H9 (cell line): ENCODE data around the gene ZDHHC19. TPM values are rescaled to one million over a fixed set of nuclear protein-coding genes. Genes with fewer than 3 reads are reported as not detected.

Experiments
- DNase-seq: peaks from one replicate; pipeline ENCODE4 v3.0.0-alpha.2; 2017
- H2AFZ ChIP-seq: one replicate; pipeline ENCODE4 v1.6.1; 2013; ENCODE audit warnings: mild to moderate bottlenecking, low read length, control low read depth, moderate library complexity
- H2AK5ac ChIP-seq: 2 replicates; pipeline ENCODE4 v1.6.1; 2013; ENCODE audit warnings: low read length, control low read depth, mixed read lengths; ENCODE audit not compliant: insufficient read length
- H2BK120ac ChIP-seq: one replicate; pipeline ENCODE4 v1.6.1; 2013; ENCODE audit warnings: low read depth, mild to moderate bottlenecking, low read length, control low read depth, inconsistent platforms; ENCODE audit not compliant: poor library complexity, severe bottlenecking
- H2BK12ac ChIP-seq: 2 replicates; pipeline ENCODE4 v1.6.1; 2013; ENCODE audit warnings: low read length, control low read depth, mixed read lengths, low read depth; ENCODE audit not compliant: insufficient read length
- H2BK15ac ChIP-seq: 2 replicates; pipeline ENCODE4 v1.6.1; 2013; ENCODE audit warnings: low read depth, low read length, control low read depth
- H2BK20ac ChIP-seq: one replicate; pipeline ENCODE4 v1.6.1; 2013; ENCODE audit warnings: low read depth, mild to moderate bottlenecking, low read length, control low read depth, inconsistent platforms; ENCODE audit not compliant: poor library complexity, severe bottlenecking
- H2BK5ac ChIP-seq: 2 replicates; pipeline ENCODE4 v1.6.1; 2013; ENCODE audit warnings: low read length, control low read depth, mixed read lengths; ENCODE audit not compliant: insufficient read length
- H3K14ac ChIP-seq: 2 replicates; pipeline ENCODE4 v1.6.1; 2013; ENCODE audit warnings: low read length, control low read depth; ENCODE audit not compliant: insufficient read depth
- H3K18ac ChIP-seq: 2 replicates; pipeline ENCODE4 v1.6.1; 2013; ENCODE audit warnings: low read depth, mild to moderate bottlenecking, mixed read lengths, low read length, control low read depth; ENCODE audit not compliant: insufficient read length
- H3K23ac ChIP-seq: 2 replicates; pipeline ENCODE4 v1.6.1; 2013; ENCODE audit warnings: low read length, control low read depth, mixed read lengths, low read depth; ENCODE audit not compliant: insufficient read length
- H3K23me2 ChIP-seq: 2 replicates; pipeline ENCODE4 v1.6.1; 2013; ENCODE audit warnings: low read depth, mild to moderate bottlenecking, mixed read lengths, low read length, control low read depth; ENCODE audit not compliant: insufficient read length, poor library complexity, severe bottlenecking
- H3K27ac ChIP-seq: 2 replicates; pipeline ENCODE4 v1.5.1; 2013; ENCODE audit warnings: low read length, control low read depth, mixed read lengths, low read depth; ENCODE audit not compliant: insufficient read length
- H3K27me3 ChIP-seq: 2 replicates; pipeline ENCODE4 v1.6.1; 2013; ENCODE audit warnings: low read length, control low read depth, inconsistent platforms; ENCODE audit not compliant: insufficient read depth
- H3K4ac ChIP-seq: 2 replicates; pipeline ENCODE4 v1.6.1; 2013; ENCODE audit warnings: low read depth, mild to moderate bottlenecking, control low read depth, inconsistent platforms, low read length, moderate library complexity
- H3K4me1 ChIP-seq: 2 replicates; pipeline ENCODE4 v1.6.1; 2013; ENCODE audit warnings: low read length, control low read depth, inconsistent platforms; ENCODE audit not compliant: insufficient read depth
- H3K4me2 ChIP-seq: 2 replicates; pipeline ENCODE4 v1.6.1; 2013; ENCODE audit warnings: low read length, control low read depth, mixed read lengths; ENCODE audit not compliant: insufficient read length, insufficient read depth
- H3K56ac ChIP-seq: 2 replicates; pipeline ENCODE4 v1.6.1; 2013; ENCODE audit warnings: low read depth, mild to moderate bottlenecking, mixed read lengths, low read length, control low read depth; ENCODE audit not compliant: insufficient read length
- H3K79me1 ChIP-seq: 2 replicates; pipeline ENCODE4 v1.6.1; 2013; ENCODE audit warnings: low read depth, mild to moderate bottlenecking, moderate library complexity, low read length, control low read depth, inconsistent platforms; ENCODE audit not compliant: insufficient read depth, poor library complexity, severe bottlenecking
- H3K79me2 ChIP-seq: 2 replicates; pipeline ENCODE4 v1.6.1; 2013; ENCODE audit warnings: low read length, control low read depth, inconsistent platforms; ENCODE audit not compliant: insufficient read depth
- H3K9ac ChIP-seq: 2 replicates; pipeline ENCODE4 v1.6.1; 2013; ENCODE audit warnings: low read length, control low read depth, mixed read lengths; ENCODE audit not compliant: insufficient read length; ENCODE audit errors: extremely low read depth
- H3K9me3 ChIP-seq: one replicate; pipeline ENCODE4 v1.6.1; 2013; ENCODE audit warnings: low read depth, low read length, inconsistent platforms; ENCODE audit not compliant: control insufficient read depth
- H3T11ph ChIP-seq: one replicate; pipeline ENCODE4 v1.6.1; 2013; ENCODE audit warnings: mild to moderate bottlenecking, low read length, control low read depth, inconsistent platforms
- H4K20me1 ChIP-seq: one replicate; pipeline ENCODE4 v1.6.1; 2013; ENCODE audit not compliant: control insufficient read depth, insufficient read length, insufficient read depth
- H4K5ac ChIP-seq: 2 replicates; pipeline ENCODE4 v1.6.1; 2013; ENCODE audit warnings: low read depth, mild to moderate bottlenecking, mixed read lengths, low read length, control low read depth; ENCODE audit not compliant: insufficient read length
- H4K8ac ChIP-seq: replicated peaks from 2 replicates; pipeline ENCODE4 v1.6.1; 2013; ENCODE audit warnings: low read length, control low read depth, mixed read lengths, low read depth; ENCODE audit not compliant: insufficient read length
- H4K91ac ChIP-seq: 2 replicates; pipeline ENCODE4 v1.6.1; 2013; ENCODE audit warnings: low read depth, mild to moderate bottlenecking, moderate library complexity, mixed read lengths, low read length, control low read depth; ENCODE audit not compliant: insufficient read length
- H3K27ac Mint-ChIP-seq, 3 experiments: 2 replicates in 2 of 3; 3 replicates in 1 of 3; pipeline ENCODE4 v1.8.0; 2020 to 2021; ENCODE audit warnings: mixed read lengths in 3 of 3, mild to moderate bottlenecking in 1 of 3, moderate library complexity in 1 of 3
- H3K27me3 Mint-ChIP-seq: 2 replicates; pipeline ENCODE4 v1.8.0; 2021; ENCODE audit warnings: low read depth, mild to moderate bottlenecking, moderate library complexity, mixed read lengths
- H3K36me3 Mint-ChIP-seq, 3 experiments: 2 replicates in 2 of 3; 3 replicates in 1 of 3; pipeline ENCODE4 v1.8.0; 2020 to 2021; ENCODE audit warnings: low read depth in 3 of 3, mixed read lengths in 3 of 3; ENCODE audit not compliant: insufficient read depth in 1 of 3
- H3K4me1 Mint-ChIP-seq, 2 experiments: 2 replicates each; pipeline ENCODE4 v1.8.0; 2020; ENCODE audit warnings: mixed read lengths in 2 of 2
- H3K4me3 Mint-ChIP-seq, 2 experiments: 2 replicates in 1 of 2; 3 replicates in 1 of 2; pipeline ENCODE4 v1.8.0; 2020 to 2021; ENCODE audit warnings: mild to moderate bottlenecking in 2 of 2, mixed read lengths in 2 of 2, moderate library complexity in 1 of 2
- H3K9me3 Mint-ChIP-seq, 2 experiments: 2 replicates in 1 of 2; 3 replicates in 1 of 2; pipeline ENCODE4 v1.8.0; 2020; ENCODE audit warnings: mild to moderate bottlenecking in 2 of 2, mixed read lengths in 2 of 2, moderate library complexity in 1 of 2
- CTCF ChIP-seq: fragments of 200-600 bp; sonication (generic); conservative IDR thresholded peaks from 3 replicates; pipeline ENCODE4 v1.8.0; 2021; ENCODE audit warnings: antibody characterized with exemption, mild to moderate bottlenecking
- WGBS: extraction: QIAGEN DNeasy Blood & Tissue Kit; methylation state at CpG from one replicate; pipeline ENCODE4 v1.1.7; 2013; ENCODE audit warnings: missing lambda C conversion rate, low lambda C conversion rate, mixed read lengths; ENCODE audit not compliant: insufficient read length; ENCODE audit errors: extremely low coverage; 5-methylcytosine and 5-hydroxymethylcytosine counted together
- total RNA-seq: library from RNA; stranded (reverse); gene quantifications from 2 replicates; pipeline ENCODE4 v1.2.1, GENCODE V29; 2021

The ZDHHC19 gene
- total RNA-seq, 1 experiment from 2014 or later: 2.2 TPM

- Mint-ChIP-seq H3K36me3 (peaks cover 5 to 23% (median 11%) of the 10 kb centered on the region in 3 experiments; a peak in 6 of 7 replicates), H3K9me3 (peaks cover 0 to 5% of the 10 kb centered on the region in 2 experiments; a peak in 2 of 5 replicates), H3K27me3 (no peaks in the 10 kb centered on the region), H3K27ac (no peak overlapping the region), H3K4me3 (no peak overlapping the region; a peak in 1 of 5 replicates), H3K4me1 (peaks cover 16 to 20% of the 10 kb centered on the region in 2 experiments)
- no CpG with 5 or more reads among the region's 4 CpGs for WGBS
- Histone ChIP-seq H2BK20ac (no peak overlapping the region), H3K9ac (no peak overlapping the region), H3K23ac (no peak overlapping the region), H3K27me3 (no peaks in the 10 kb centered on the region), H2BK12ac (no peak overlapping the region), H3K18ac (no peak overlapping the region), H3K4ac (no peak overlapping the region), H2BK5ac (no peak overlapping the region), H3K14ac (no peak overlapping the region), H2BK120ac (no peak overlapping the region), H4K20me1 (no peaks in the 10 kb centered on the region), H3K27ac (no peak overlapping the region), H4K91ac (no peak overlapping the region), H2AFZ (no peak overlapping the region), H3K56ac (no peak overlapping the region), H3K23me2 (no peaks in the 10 kb centered on the region), H3K9me3 (no peaks in the 10 kb centered on the region), H3K79me2 (no peaks in the 10 kb centered on the region), H4K8ac (no peak overlapping the region), H4K5ac (no peak overlapping the region), H2AK5ac (no peak overlapping the region), H2BK15ac (no peak overlapping the region), H3K4me2 (no peak overlapping the region), H3T11ph (no peak overlapping the region), H3K4me1 (no peaks in the 10 kb centered on the region; the same call in 1 of the 2 replicates), H3K79me1 (no peaks in the 10 kb centered on the region)
- no peak for TF ChIP-seq CTCF
- DNase-seq: no peak
Measured at GRCh38 chr3:196260784-196261183, 49.6 kb upstream of the ZDHHC19 start.
